Activated CD4-positive, CD25-positive, alpha-beta regulatory T cell treated with anti-CD3 and anti-CD28 coated beads, Interleukin-2, amount 50 U/mL, for 24 hours (primary cell): ENCODE data around the gene MISP3.
"Not testable (repeated sequence)": the region's sequence is repeated elsewhere in the genome, so short reads cannot be mapped to it uniquely, and the experiment has no call there.

Experiments used
- ATAC-seq, 2 donors: fragments of 150-1000 bp; cut with Tn5 transposase; one replicate each; pipeline ENCODE4 v1.10.0; 2021; ENCODE audit warnings: mild to moderate bottlenecking in 1 of 2, moderate library complexity in 1 of 2

MISP3 gene

DNA sequence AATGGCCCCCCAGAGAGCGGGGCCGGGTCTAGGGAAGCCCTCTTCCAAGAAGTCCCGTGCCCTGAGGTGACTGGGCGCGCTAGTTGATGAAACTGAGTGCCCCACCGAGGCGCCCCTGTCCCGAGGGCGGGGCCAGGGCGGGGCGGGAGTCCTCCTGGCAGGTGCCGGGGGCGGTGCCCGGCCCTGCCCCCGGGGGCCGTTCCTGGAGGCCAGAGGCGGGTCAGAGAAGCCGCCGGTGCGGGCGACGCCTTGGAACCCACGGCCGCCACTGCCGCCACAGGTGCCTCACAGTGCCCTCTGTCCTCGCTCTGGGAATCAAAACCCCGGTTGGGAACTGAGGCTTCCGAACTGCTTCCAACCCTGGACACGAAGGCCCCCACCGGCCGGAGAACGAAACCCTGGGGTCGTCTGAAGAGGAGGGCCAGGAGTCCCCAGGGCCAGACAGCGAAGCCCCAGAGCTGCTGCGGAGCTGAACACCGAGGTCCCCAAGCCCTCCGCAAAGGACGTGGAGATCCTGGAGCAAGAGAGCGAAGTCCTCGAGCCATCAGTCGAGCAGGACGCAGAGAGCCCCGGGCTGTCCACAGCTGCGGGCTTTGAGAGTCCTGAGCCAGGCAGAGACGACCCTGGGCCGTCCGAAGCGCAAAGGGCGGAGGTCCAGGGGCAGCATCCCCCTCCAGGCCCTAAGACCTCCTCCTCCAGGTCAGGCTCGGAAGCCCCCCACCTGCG is at the start of gene MISP3:
TSS of gene MISP3 (plus strand) at position 252 of the 726 bp plus-strand sequence. CDS start 524 bp downstream, outside the sequence.
- peak in 1 of 2 donors; percentile 4 for ATAC-seq

DNA sequence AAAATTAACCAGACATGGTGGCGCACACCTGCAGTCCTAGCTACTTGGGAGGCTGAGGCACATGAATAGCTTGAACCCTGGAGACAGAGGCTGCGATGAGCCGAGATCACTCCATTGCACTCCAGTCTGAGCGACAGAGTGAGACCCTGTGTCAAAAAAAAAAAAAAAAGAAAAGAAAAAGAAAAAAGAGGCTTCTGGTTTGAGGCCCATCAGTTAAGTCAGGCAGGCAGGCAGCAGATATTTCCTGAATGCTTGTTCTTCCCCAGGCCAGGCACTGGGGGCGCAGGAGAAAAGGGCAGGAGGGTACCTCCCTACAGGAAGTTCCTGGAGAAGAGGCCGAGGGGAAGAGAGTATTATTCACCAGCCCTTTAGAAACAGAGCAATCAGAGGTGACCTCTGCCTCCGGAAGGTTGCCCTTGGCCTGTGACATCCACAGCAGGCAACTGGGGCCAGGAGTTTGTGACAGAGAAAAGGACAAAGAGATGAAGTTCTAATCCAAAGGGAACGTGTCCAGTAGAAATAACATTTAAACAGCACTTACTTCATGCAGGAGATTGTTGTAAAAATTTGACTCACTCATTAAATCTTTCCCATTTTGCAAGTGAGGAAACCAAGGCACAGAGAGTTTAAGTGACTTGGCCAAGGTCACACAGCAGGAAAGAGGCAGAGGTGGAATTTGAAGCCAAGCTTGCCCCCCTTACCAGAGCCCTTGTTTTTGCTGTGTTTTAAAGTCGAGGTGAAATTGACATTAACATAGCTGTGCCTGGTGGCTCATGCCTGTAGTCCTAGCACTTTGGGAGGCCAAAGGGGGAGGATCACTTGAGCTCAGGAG is 49.0 kb upstream of the MISP3 start:
- peak in 1 of 2 donors; percentile 45 for ATAC-seq

DNA sequence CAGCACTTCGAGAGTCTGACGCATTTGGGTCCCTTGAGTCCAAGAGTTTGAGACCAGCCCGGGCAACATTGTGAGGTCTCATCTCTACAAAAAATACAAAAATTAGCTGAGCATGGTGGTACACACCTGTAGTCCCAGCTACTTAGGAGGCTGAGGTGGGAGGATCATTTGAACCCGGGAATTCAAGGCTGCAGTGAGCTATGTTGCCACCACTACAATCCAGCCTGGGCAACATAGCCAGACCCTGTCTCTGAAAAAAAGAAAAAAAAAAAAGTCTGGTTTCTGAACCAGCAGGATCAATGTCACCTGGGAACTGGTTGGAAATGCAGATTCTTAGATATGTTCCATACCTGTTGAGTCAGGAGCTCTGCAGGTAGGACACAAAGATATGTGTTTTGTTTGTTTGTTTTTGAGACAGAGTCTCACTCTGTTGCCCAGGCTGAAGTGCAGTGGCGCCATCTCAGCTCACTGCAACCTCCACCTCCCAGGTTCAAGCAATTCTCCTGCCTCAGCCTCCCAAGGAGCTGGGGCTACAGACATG is 45.9 kb upstream of the MISP3 start:
- ATAC-seq, result not testable (repeated sequence)

DNA sequence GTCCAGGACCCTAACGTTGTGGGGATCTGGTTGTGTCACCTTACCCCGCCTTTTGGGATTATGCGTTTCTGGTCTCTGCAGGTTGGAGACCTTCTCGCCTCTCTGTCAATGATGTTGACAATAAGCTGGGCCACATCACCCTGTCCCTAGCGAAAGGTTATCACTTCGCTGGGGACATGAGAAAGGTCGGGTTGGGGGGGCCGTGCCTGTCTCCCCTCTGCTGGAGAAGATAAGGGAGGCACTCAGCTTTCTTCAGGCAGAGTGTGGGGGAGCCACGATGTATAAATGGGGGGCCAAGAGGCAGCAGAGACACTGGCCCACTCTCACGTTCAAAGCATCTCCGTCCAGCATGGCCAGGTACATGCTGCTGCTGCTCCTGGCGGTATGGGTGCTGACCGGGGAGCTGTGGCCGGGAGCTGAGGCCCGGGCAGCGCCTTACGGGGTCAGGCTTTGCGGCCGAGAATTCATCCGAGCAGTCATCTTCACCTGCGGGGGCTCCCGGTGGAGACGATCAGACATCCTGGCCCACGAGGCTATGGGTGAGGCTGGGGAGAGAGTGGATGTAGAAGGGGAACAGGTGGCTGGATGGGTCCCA is 44.6 kb upstream of the MISP3 start, which contains the start of gene RLN3:
TSS of gene RLN3 (plus strand) at position 293 of the 595 bp plus-strand sequence. CDS start at position 350, 57 bp downstream.
- no peak for ATAC-seq

DNA sequence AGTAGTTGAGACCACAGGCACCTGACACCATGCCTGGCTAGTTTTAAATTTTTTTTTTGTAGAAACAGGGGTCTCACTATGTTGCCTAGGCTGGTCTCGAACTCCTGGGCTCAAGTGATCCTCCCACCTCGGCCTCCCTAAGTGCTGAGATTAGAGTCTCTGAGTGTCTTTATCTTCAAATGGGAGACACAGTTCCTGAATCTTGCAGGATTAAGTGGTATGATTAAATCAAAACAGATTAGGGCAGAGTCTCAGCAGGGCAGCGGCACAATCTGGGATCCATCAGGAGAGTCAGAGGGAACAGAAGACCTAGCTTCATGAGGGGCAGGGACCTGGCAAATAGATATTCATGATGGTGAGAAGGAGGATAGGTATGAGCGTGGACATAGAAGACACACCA is 43.7 kb upstream of the MISP3 start:
- ATAC-seq, result no peak

DNA sequence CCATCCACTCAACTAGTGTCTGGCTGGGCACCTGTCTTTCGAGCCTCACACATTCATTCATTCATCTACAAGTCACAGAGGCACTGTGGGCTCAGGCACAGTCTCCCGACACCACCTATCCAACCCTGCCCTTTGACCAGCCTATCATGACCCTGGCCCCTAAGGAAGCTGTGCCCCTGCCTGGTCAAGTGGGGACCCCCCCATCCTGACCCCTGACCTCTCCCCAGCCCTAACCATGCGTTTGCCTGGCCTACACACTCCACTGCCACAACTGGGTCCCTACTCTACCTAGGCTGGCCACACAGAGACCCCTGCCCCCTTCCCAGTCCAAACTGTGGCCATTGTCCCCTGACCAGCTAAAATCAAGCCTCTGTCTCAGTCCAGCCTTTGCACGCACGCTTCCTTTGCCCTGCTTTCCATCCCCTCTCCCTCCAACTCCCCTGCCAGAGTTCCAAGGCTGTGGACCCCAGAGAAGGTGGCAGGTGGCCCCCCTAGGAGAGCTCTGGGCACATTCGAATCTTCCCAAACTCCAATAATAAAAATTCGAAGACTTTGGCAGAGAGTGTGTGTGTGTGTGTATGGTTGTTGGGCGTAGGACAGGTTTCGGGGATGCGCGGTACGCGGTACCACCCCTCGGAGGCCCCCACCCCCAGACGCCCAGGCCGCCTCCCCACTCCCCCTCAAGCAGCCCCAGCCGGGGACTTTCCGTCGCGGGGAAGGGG is 41.4 kb upstream of the MISP3 start:
- no peak for ATAC-seq

DNA sequence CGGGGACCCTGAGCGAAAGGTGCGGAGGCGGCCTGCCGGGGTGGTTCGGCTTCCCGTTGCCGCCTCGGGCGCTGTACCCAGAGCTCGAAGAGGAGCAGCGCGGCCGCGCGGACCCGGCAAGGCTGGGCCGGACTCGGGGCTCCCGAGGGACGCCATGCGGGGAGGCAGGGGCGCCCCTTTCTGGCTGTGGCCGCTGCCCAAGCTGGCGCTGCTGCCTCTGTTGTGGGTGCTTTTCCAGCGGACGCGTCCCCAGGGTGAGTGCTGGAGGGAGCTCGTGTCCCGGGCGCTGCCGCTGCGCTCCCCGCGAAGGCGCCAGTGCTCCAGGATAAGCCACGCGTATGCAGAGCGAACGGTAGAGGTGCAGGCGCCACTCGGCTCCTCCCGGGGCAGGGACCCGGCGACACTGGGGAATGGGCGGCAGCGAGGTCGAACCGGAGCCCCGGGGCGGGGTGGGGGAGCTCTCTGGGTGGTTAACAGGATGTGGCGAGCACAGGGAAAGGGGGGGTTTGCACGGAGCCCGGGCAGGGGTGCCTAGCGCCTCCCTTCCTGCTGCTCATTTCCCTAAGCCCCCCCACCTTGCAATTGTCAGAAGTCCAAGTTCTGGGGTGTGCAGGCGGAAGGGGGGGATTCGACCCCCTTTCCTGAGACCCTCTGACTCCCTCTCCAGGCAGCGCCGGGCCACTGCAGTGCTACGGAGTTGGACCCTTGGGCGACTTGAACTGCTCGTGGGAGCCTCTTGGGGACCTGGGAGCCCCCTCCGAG is 40.7 kb upstream of the MISP3 start, which contains the start of gene IL27RA:
TSS of gene IL27RA (plus strand) at position 44 of the 762 bp plus-strand sequence. CDS start at position 155, 111 bp downstream.
- ATAC-seq, result peak; percentile 82

DNA sequence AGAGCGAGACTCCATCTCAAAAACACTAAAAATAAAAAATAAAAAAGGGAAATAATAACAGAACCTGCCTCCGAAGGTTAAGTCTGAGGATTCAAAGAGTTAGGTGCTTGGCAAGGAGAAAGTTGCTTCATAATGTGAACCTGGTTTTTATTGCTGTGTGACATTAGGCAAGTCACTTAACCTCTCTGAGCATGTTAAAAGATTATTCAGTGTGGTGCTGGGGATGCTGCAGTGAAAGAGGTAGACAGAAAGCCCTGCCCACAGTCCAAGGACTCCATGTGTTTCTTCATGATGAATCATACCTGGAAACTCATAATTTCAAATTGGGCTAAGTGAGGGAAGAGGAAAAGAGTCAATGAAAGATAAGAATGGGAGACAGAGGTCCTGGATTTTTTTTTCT is 38.6 kb upstream of the MISP3 start:
- no peak for ATAC-seq

DNA sequence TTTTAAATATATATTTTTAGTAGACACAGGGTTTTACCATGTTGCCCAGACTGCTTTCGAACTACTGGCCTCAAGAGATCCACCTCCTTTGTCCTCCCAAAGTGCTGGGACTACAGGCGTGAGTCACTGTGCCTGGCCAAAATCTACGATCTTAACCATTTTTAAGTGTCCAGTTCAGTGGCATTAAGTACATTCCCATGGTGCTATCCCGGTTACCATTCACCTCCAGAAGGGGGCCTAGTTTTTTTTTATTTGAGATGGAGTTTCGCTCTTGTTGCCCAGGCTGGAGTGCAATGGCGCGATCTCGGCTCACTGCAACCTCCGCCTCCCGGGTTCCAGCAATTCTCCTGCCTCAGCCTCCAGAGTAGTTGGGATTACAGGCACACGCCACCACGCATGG is 37.4 kb upstream of the MISP3 start:
- ATAC-seq, result not testable (repeated sequence)

DNA sequence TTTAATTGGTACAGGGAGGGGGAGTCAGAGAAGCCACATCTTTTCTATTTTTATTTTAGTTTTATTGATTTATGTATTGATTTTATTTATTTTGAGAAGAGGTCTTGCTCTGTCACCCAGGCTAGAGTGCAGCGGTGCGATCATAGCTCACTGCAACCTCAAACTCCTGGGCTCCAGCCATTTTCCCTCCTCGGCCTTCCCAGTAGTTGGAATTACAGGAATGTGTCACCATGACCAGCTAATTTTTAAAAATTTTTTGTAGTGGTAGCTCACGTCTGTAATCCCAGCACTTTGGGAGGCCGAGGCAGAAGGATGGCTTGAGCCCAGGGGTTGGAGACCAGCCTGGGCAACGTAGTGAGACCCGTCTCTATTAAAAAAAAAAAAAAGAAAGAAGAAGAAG is 36.9 kb upstream of the MISP3 start:
- ATAC-seq, result no peak

DNA sequence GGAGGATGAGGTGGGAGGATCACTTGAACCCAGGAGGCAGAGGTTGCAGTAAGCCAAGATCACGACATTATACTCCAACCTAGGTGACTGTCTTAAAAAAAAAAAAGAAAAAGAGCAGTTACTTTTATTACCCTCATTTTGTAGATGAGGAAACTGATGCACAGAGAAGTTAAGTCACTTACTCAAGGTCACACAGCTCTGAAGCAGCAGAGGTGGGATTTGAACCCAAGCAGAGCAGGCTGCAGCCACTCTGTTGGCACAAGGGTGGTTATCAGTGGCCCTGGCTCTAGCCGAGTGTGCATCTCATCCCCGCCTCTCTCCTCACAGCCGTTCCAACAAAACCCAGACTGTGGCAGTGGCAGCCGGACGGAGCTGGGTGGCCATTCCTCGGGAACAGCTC is 33.4 kb upstream of the MISP3 start:
- no peak for ATAC-seq

DNA sequence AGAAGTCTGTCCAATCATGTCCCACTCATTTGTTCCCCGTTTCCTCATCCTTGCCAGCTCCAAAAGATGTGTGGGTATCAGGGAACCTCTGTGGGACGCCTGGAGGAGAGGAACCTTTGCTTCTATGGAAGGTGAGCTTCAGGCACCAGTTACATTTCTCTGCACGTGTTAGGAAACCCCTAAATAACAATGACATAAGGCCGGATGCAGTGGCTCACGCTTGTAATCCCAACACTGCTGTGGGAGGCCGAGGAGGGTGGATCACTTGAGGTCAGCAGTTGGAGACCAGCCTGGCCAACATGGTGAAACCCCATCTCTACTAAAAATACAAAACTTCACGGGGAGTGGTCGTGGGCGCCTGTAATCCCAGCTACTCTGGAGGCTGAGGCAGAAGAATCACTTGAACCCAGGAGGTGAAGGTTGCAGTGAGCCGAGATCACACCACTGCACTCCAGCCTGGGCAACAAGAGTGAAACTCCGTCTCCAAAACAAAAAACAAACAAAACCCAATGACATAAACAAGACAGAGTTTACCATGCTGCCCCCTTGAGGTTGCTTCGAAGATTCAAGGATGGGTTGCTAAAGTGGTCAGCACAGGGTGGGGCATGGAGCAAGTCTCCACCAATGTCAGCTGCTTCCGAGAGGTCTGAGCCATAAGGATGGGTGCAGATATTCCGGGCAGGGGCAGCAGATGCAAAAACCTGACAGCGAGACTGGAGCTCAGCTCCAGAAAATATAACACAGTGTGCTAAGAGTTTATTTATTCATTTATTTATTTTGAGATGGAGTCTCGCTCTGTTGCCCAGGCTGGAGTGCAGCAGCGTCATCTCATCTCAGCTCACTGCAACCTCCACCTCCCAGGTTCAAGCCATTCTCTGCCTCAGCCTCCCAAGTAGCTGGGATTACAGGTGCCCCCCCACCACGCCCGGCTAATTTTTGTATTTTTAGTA is 29.7 kb upstream of the MISP3 start:
- peak in 1 of 2 donors; percentile 45 for ATAC-seq

DNA sequence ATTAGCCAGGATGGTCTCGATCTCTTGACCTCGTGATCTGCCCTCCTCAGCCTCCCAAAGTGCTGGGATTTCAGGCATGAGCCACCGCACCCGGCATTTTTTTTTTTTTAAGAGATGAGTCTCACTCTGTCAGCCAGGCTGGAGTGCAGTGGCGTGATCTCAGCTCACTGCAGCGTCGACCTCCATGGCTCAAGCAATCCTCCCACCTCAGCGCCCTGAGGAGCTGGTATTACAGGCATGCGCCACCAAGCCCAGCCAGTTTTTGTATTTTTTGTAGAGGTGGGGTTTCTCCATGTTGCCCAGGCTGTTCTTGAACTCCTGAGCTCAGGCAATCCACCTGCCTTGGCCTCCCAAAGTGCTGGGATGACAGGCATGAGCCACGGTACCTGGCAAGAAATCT is 24.7 kb upstream of the MISP3 start:
- not testable (repeated sequence) for ATAC-seq

DNA sequence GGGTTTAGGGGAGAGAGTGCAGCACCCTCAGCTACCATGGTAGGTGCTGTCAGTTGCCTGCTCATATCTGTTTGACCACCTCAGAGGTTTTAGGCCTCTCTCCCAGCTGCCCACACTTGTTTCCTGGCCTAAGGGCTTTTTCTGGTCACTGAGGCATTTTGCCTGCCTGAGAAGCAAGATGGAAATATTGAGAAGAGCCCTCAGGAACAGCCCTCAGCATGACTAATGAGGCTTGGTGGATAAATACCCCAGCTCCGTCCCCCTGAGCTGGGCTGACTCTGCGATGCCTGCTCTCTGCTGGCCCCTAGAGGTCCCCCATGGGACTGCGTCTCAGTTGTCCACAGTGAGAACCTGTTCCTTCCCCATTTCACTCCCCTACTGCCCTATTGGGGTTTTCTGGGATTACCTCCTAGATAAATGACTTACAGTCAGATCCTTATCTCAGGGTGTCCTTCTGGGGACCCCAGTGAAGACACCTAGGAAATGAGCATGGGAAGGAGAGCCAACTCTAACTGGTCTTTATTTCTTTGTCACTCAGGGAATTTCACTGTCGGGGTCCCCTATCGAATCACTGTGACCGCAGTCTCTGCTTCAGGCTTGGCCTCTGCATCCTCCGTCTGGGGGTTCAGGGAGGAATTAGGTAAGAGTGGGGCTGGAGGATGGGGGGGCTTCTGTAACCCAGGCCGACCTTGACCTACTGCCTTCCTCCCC is 24.0 kb upstream of the MISP3 start:
- ATAC-seq, result peak; percentile 84 to 89

DNA sequence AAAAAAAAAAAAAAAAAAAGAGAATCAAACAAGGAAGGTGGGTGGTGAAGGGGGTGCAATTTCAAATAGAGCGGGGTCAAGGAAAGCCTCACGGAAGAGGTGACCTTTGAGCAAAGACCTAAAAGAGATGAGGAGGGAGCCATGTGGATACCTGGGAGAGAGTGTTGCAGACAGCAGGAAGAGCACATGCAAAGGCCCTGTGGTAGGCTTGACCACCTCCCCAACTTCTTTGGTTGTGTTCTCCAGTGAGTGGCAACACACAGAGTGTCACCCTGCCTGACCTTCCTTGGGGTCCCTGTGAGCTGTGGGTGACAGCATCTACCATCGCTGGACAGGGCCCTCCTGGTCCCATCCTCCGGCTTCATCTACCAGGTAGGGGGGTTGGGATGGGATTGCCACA is 22.1 kb upstream of the MISP3 start:
- ATAC-seq, result no peak

DNA sequence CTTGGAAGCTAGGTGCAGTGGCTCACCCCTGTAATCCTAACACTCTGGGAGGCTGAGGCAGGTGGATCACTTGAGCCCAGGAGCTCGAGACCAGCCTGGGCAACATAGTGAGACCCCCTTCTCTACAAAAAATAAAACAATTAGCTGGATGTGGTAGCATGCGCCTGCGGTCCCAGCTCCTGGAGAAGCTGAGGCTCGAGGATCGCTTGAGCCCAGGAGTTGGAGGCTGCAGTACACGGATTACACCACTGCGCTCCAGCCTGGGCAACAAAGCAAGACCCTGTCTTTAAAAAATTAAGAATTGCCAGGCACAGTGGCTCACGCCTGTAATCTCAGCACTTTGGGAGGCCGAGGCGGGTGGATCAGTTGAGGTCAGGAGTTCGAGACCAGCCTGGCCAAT is 21.6 kb upstream of the MISP3 start:
- ATAC-seq, result not testable (repeated sequence)

DNA sequence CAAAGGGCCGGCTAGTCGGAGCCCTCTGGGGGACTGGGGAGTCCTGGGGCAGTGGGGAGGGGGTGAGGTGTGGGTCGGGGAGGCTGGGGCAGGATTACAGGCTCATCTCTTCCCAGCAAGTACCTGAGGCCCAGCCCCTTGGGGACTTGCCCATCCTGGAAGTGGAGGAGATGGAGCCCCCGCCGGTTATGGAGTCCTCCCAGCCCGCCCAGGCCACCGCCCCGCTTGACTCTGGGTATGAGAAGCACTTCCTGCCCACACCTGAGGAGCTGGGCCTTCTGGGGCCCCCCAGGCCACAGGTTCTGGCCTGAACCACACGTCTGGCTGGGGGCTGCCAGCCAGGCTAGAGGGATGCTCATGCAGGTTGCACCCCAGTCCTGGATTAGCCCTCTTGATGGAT is 20.6 kb upstream of the MISP3 start:
- ATAC-seq, result no peak

DNA sequence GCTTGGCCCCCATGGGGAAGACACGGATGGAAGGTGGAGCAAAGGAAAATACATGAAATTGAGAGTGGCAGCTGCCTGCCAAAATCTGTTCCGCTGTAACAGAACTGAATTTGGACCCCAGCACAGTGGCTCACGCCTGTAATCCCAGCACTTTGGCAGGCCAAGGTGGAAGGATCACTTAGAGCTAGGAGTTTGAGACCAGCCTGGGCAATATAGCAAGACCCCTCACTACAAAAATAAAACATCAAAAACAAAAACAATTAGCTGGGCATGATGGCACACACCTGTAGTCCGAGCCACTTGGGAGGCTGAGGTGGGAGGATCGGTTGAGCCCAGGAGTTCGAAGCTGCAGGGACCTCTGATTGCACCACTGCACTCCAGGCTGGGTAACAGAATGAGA is 20.1 kb upstream of the MISP3 start:
- ATAC-seq, result no peak

DNA sequence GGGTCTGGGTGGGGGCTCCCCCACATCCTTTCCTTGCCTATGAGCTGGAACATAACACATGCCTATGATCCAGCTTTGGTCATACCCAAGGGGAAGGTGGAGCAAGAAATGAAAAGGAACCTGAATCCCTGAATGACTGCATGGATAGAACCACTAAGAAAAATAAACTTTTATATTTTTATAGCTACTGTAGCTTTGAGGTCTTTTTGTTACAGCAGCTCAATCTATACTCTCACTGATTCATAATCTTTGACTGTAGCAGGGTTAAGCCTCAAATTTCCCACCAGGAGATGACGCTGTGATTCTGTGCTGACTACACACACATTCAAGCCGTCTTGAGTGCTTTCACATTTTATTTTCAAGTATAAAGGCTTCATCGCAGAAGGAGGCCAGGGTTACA is 19.6 kb upstream of the MISP3 start:
- no peak for ATAC-seq

DNA sequence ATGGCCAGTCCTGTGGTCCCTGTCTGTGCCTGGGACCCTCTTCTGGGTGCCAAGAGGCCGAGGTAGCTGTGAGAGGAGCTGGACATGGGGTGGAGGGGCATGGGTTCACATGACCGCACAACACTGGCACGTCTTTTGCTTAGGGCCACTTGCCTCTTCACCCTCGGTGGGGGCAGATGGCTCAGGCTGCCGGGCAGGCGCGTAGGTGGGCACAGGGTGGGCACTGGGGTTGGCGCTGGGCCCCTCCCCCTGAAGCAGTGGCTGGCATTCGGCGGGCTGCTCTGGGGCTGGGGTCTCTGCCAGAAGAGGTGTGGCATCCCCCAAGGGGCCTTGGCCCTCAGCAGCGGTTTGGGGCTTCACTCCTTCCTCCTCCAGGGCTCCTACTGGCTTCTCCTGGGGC is 19.1 kb upstream of the MISP3 start:
- no peak for ATAC-seq
